Epithelial cell of esophagus (primary cell): Measurements from ENCODE around the gene CNST.
A peak's percentile ranks its signal among the peaks of the same experiment; 100 is the strongest.

Experiments
- DNase-seq: peaks from one replicate; pipeline ENCODE4 v3.0.0; 2010; ENCODE audit warnings: low read depth
- H3K4me3 ChIP-seq: 2 replicates; pipeline ENCODE4 v1.5.1; 2011; ENCODE audit warnings: mild to moderate bottlenecking, low read length, control low read depth
- CTCF ChIP-seq: IDR thresholded peaks from 2 replicates; pipeline ENCODE4 v1.5.1; 2011; ENCODE audit warnings: low read depth, mild to moderate bottlenecking, low read length, control low read depth, inconsistent platforms; ENCODE audit not compliant: insufficient read depth; ENCODE audit errors: missing control alignments

Gene CNST

GRCh38 chr1:246617768-246618167 is 51.5 kb downstream of the CNST start:
- no peak for DNase-seq
- TF ChIP-seq CTCF: no peak
- H3K4me3 ChIP-seq: no peak overlapping the region

- H3K4me3 ChIP-seq: no peak overlapping the region
- DNase-seq: no peak
- TF ChIP-seq CTCF: no peak
Observed at GRCh38 chr1:246618240-246618808, 52.1 kb downstream of the CNST start.

GRCh38 chr1:246622035-246622652 is 55.9 kb downstream of the CNST start:
- H3K4me3 ChIP-seq: no peak overlapping the region
- no peak for DNase-seq
- no peak for TF ChIP-seq CTCF

GRCh38 chr1:246624091-246624490 is 57.8 kb downstream of the CNST start:
- no peak overlapping the region for H3K4me3 ChIP-seq
- DNase-seq: no peak
- no peak for TF ChIP-seq CTCF

- H3K4me3 ChIP-seq: no peak overlapping the region
- TF ChIP-seq CTCF: no peak
- DNase-seq: no peak
Observed at GRCh38 chr1:246629030-246629429, 62.8 kb downstream of the CNST start.

- TF ChIP-seq CTCF: no peak
- H3K4me3 ChIP-seq: no peak overlapping the region
- DNase-seq: no peak
Observed at GRCh38 chr1:246629976-246630375, 63.7 kb downstream of the CNST start.

GRCh38 chr1:246631426-246631825 is 65.2 kb downstream of the CNST start:
- TF ChIP-seq CTCF: no peak
- DNase-seq: peak; percentile 47

More at GRCh38 chr1:246631426-246631825, 65.2 kb downstream of the CNST start:
- H3K4me3 ChIP-seq: no peak overlapping the region
